ENCODE measurements around the gene ASB5.

Gene ASB5

DNA sequence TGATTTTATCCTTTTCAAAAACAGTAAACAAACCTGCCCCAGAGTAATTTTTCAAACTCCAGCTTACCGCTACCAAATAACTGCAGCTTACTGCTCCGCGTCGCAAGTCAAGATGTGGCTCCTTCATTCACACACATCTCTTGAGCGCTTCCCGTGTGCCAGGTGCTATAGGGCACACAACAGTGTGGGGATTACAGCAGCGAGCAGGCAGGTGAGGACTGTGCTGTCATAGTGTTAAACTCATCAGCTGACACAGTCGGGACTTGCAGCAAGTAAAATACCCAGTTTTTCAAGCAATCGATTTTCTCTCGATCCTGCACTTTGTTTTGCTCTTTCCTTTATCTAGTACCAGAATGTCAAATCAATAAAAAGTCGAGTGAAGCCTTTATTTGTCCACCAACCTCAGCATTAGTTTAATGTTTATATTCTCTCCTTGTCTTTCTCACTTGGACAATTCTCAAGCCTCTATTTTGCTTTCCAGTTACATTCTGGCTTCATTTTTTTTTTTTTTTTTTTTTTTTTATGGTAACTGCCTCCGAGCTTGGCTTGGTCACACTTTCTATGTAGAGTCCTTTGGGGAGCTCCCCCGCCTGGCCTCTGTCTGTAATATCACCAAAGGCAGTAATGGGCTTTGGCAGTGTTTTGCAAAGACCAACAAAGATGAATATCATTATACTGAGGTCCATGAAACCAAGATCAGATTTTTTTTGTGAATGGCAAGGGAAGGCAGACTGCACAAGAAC lies 8.3 kb upstream of the ASB5 start:
- DNase-seq: peak; percentile 33

DNA sequence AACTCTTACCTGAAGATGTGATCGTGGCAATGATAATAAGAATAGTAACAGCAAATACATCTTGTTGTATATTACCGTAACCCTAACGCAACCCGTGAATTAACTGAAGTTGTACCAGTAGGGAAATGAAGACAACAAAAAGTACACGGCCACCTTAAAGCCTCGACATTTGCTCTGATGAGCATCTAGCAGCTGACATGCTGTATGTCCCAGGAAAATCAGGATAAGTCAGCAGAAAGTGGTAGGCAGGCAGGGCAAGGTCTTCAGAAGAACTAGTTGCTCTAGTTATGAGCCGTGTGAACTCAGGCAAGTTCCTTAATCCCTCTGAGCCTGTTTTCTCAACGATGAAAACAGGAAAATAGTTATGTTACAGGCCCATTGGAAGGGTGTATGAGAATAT lies 7.7 kb upstream of the ASB5 start:
- DNase-seq: no peak

DNA sequence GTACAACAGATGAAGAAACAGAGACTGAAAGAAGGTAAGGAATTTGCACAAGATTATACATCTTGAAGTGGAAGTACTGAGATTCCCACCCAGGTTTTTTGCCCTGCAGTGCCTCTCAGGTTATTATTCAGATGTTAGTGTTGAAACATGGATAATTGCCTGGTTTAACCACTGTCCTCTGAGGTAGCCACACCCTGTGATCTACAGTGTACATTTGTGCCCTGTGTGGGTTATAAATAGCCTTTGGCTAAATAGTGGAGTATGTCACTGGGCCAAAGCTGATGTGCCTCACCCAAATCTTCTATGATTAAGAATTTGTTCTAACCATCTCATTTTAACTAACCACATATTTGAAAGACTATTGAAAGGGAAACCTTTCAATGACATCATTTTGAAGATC lies 5.4 kb upstream of the ASB5 start:
- no peak for DNase-seq

DNA sequence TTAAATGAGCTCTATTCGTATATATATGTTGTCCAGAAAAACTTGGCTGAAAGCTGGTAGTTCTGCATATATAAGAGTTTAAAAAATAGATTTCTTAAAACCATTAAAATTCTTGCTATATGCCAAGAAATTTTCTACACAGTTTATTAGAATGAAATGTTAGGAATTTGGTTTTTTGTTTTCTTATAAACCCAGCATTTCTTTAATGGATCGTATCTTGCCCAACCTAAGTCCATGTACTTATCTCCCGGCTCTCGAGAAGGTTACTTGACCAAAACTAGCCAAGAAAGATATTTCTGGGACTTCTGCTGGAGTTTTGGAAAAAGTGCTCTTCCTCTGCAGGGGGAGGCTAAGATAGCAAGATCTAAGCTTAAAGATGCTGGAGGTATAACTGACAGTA lies 4.7 kb upstream of the ASB5 start:
- no peak for DNase-seq

DNA sequence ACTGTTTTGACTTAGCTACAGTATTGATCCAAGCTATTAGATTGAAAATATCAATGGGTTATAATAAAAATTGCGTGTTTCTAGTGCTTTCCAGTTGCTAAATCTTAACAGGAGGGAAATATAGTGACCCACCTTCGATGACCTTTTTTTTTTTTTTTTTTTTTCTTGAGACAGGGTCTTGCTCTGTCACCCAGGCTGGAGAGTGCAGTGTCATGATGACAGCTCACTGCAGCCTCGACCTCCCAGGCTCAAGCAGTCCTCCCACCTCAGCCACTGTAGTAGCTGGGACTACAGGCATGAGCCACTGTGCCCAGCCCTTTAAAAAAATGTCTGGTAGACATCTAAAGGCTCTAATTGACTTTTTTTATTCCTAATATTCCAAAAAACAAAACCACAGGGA lies 3.8 kb upstream of the ASB5 start:
- DNase-seq: no peak

DNA sequence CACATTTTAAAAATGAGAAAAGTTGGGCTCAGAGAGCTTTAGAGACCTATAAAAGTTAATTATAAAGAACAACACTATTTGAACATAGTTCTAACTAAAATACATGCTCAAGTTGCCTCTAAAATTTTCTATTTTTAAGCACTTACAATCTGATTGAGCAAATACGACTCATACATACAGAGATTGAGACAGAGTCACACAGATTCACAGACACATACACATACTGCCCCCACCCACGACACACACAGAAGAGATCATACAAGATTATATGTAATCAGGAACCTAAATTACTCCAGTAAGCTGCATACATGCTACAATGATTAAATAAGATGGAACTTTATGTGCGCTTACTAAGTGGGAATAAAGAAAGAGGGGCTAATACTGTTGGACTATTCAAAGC lies 2.7 kb upstream of the ASB5 start:
- DNase-seq: peak; percentile 44

DNA sequence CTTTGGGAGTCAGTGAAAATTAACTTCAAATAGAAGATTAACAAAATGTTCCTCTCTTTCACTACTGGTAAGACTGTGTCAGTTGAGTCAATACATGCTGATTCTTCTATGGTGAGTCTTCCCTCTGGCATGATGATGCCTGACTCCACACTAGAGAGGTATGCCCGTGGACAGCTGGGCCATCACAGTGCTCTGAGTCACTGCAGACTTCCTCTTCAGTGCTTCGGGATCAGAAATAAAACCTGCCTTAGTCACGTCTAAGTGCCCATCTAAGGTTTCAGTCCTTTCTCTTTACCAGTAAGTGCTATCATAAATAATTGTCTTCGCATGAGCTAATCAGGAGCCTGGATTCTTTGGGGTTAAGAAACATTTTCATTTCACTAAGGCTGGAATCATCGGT lies 1.6 kb upstream of the ASB5 start:
- DNase-seq: peak; percentile 50

DNA sequence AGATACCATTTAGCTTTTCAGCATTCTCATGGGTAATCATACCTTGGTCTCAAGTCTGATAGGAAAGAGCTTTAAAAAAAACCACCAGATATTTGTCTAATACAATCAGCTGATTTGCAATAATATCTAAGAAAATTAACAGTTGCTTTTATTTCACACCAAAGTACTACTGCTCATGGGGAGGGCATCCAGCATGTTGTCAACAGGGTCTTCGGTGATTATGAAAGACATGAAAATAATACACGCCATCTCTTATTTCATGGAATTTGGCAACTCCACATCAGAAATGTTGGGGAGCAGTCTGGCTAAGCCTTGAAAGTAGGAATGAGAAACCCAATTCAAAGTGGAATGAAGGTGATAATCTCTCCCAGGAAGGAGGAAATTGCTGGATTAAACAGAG lies 3.0 kb downstream of the ASB5 start:
- DNase-seq: no peak

DNA sequence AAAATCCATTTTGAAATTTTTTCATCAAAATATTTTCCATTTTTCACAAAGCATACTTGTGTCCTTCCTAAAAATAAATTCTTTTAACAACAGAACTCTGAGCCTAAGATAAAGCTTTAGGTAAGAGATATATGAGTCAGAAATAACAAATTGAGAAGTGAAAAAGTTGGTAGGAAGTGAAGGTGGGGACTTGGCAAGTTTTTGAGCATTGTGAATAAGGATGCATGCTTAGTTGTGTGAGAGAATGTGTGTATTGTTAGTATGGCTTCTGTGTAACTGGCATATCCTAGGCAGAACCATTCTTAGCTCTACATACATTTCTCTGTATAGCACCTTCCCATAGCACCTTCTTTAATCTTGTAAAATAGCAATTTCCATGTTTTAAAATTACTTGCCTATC lies 6.8 kb downstream of the ASB5 start:
- DNase-seq: no peak

DNA sequence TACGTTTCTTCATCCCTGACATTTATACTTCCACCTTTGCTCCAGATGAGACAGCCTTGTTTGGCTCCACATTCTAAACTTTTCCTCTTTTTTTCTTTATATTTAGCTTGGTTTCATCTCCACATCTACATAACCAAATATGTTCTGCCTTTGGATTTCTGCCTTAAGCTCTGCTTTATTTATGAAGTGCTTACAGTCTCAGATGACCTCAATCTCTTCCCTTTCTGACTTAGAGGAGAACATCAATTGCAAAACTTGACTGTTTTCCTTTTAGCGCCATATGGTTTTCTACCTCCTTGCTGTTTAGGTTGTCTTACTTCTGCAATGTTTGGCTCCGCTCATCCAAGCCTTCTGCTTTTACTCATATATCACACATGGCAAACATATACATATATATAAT lies 7.5 kb downstream of the ASB5 start:
- DNase-seq: no peak

DNA sequence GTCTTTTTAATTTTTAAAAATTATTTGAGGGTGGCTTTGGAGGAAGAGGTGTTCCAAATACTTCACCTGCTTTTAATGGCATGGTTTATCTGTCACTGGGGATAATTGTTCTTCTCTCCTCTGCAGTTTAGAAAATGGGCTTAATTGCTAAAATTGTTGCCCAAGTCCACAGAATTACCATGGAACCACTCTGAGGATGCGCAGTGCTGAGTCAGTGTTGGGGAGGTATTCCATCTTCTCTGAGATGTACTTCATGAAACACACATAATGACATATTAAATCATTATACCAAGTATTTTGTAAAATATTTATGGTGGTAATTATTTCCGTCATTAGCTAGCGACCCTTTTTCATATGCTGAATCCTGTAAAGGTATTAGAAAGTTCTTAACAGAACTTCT lies 8.0 kb downstream of the ASB5 start:
- no peak for DNase-seq

DNA sequence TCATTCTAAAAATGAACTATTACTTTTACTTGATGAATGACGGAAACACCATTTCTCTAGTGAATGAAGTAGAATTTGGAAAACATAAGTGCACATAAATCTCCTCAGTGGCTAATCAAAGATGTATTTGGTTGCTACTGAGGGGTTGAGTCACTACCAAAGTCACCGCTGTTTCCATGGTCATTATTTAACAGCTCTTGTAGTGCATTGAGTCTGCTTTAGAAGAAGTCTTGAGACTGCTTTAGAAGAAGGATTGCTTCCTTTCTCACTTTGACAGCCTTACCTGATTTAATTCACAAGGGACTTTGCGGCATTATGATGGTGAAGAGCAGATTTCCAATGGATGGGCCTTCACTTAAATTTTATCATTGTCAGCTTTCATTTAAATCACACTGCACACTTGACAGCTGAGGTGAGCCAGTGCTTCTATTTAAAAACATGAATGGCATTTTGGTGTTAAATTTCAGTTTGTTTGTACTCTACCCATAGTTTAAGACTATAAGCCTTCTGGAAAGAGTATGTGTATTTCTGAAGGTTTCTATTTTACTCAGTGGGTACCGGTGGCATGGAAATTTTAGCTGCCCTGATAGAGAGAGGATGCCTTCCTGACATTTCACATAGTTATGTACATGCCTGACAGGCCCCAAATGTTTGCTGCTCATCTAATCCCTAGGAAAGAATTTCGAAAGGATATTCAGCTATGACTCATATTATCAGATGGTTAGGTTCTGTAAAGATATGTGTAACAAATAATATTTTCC lies 9.5 kb downstream of the ASB5 start:
- DNase-seq: no peak

DNA sequence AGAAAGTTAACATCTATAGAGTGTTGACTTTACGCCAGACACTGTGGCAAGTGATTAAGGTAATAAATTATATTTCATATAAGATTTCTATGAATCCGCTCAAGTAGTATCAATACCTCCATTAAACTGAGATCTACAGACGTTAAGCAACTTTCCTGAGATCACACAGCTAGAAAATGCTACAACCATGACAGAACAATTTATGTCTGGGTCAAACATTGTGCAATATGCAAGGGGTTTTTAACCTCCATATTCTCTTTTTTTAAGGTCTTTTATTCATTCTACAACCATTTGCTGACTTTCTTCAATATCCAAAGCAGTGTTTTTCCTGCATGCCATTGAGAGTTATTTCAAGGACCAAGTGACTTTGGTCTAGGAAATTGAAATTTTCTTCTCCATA lies 10.9 kb downstream of the ASB5 start:
- DNase-seq: no peak

DNA sequence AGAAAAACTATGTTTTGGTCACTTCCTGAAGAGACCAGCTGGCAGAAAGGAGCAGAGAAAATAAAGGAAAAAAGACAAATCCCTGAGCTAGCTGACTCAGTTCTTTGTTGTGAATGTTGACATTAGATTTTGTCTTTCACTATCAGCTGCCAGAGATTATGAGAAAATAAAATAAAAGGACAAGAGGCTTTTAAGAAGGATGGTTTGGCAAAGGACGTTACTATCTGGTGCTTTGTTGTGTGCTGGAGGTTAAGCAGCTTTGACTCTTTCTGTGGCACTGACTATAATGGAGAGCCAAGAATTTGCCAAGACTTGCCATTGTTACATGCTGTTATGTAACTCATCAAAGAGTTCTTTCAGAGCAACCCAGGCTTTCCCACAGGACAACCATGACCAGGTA lies 12.1 kb downstream of the ASB5 start:
- DNase-seq: no peak

DNA sequence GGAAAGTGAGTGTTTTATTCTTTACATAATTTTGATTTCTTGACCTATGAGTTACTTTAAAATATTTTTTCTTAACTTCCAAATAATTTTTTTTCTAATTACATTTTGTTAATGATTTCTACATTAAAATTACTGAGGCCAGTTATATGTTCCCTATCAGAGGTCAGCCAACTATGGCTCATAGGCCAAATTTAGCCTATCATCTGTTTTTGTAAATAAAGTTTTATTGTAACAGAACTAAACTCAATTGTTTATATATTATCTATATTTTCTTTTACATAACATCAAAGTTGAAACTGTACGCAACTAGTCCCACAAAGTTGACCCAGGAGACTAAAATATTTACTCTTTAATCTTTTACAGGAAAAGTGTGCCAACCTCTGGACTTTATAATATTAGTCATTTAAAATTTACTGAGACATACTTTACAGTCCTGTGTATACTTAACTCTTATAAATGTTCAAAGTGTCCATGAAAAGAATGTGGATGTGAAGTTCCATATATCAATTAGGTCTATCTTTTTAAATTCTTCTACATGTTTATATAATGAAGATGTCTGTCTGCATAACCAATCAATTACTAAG lies 26.2 kb downstream of the ASB5 start:
- no peak for DNase-seq

DNA sequence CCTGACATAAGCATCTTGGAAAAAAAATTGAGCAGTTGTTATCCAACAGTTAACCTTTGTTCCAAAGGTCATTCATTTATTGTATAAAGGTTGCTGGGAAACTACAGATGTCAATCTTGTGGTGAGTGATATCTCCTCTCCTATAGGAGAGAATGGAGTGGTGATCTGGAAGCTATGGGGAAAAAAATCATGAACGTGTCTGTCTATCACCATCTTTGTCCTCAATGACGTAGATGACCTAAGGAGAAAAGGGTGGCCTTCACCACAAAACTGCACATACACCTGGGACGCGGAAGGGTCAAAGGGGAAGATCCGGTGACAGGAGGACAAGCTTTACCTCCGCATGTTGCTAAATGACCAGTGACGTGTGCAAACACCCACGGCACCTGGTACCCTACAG lies 27.3 kb downstream of the ASB5 start:
- DNase-seq: no peak

DNA sequence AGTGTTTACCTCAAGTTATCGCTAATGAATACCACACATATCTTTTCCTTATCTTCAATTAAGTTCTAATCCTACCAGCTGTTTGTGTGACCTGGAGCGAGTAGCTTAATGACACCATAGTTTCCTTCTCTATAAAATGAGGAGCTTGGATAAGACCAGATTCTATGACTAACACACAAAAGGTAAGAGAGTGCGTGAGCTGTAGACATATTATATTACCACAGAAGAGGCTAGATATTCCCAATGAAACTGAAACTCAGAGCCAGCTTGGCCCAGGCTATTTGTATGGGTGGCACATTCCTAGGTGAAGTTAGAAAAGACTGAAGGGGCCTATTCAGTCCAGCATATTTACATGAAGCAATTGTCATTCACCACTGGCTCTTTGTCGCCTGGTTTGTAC lies 30.2 kb downstream of the ASB5 start:
- no peak for DNase-seq

DNA sequence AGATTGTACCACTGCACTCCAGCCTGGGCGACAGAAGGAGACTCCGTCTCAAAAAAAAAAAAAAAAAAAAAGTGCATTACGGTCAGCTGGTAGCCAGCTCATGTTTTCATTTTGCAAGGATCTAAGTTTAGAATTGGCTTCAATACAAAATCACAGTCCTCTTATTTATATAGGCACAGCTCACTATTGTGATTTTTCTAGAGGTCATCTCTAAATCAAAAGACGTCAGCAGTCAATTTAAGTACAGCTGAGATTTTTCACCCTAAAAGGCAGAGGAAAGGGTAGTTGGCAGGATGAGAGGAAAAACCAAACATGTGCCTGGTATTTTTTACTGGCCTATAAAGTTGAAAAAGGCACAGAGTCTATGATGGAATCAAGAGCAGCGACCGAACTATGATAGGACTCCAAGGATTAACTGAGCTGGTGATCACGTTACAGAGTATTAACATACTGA lies 30.8 kb downstream of the ASB5 start:
- DNase-seq: no peak

DNA sequence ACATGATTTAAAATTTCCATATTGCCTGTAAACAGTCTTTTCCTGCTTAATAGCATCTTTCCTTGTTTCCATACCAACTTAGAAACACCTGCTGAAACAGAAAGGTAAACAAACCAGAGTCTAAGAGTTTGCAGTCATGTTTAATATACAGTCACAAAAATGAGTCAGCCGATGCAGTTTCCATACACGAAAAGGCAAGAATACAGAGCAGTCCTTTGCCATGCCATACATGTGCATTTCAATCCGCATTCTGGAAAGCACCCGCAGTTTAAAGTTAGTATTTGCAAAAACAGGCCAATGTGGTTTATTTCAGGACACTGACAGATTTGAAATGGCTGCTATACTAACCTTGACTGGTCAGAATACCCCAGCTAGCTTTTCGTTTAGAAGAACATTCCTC lies 32.1 kb downstream of the ASB5 start:
- no peak for DNase-seq

DNA sequence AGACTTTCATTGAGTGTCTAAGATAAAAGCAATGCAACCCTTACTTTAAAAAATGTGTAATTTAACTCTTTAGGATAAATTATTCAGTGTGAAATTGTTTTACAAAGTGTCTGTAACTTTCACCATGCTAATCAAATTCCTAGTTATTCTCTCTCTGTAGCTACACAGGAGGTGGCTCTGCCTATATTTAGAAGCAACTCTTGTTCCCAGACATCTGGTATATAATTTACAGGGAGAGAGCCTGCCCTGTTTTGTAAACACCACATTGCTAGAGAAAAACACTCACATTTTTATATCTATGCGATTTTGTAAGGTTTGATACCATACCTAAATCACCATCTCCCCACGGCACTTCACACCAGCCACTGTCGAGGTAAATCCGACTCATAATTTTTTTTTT lies 38.2 kb downstream of the ASB5 start:
- DNase-seq: no peak

DNA sequence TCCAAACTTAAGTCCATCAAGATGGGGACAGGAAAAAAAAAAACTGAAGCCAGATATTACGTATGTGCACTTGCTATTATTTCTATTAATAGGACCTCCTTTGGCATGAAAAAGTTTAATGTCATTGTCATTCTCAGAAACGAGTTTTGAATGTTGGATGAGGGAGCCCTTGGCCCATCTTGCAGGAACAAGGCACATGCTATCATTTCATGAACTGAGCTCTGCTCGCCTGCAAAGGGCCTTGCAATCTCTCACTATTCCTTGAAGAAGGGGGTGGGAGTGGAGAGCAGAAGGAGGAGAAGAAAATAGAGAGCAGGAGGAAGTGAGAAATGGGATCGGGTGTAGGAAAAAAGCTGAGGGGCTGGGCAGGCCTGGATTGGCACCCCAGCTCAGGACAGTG lies 39.4 kb downstream of the ASB5 start:
- no peak for DNase-seq

DNA sequence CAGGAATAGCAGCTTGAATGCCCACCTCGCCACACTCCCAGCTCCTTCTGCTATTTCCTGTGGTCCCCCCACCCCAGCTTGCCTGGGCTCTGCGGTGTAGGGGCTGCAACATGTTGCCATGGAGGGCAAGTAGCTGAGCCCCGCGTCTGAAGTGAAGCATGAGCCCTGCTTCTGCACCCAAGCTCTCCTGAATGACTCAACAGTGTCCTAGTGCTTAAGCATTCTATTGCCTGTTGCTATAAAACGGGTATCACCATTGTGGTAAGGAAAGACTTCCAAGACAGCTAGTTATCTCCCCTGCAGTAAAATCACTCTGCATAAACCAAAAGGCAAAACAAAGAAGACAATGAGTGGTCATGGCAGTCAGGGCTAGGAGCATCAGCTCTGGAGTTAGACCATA lies 42.3 kb downstream of the ASB5 start:
- no peak for DNase-seq

DNA sequence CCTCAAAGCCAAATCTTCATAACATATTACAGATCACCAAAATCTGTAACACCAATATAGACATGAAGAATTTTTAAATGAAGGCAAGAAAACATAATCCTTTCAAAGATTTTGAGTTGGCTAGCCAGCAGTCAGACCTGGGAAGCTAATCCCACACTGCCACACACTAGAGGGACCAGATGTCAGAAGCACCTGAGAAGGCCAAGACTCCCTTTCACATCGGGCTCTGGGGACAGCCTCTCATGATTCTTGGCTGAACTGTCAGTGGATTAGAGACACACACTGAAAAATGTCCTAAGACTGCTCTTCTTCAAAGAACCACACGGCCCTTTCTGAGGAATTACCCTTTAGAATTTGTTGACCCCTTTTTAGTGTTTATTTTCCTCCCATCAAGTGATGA lies 45.5 kb downstream of the ASB5 start:
- no peak for DNase-seq

DNA sequence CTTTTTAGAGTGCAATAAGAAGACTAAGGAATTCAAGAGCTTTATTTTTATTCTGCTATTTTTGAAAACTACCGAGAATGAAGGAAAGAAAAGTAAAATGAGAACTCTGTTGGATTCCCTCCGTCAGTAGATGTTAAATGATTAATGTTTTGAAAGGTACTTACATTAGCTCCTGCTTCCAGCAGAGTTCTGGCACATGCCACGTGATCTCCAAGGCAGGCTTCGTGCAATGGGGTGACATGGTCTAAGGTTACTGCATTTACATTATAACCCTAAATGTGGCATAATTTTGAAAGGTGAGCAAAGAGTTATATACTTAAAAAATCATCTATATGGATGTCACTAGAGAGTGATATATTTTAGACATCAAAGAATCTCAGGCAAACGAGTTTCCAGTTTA lies 46.9 kb downstream of the ASB5 start:
- DNase-seq: no peak
